Heart left ventricle (tissue), 13 donors: ENCODE data around the gene CACNA1C.

Experiments used
- CTCF ChIP-seq, 12 donors: fragments of 200-600 bp; sonication (generic) in 4 of 12; IDR thresholded peaks; one replicate each; pipeline versions ENCODE4 v1.5.0 to v1.8.0; 2018 to 2022; ENCODE audit warnings: antibody characterized with exemption in 12 of 12, mild to moderate bottlenecking in 5 of 12
- POLR2A ChIP-seq, 2 donors: fragments of 450-650 bp; IDR thresholded peaks; one replicate each; pipeline ENCODE4 v1.6.1; 2017; ENCODE audit warnings: antibody characterized with exemption in 2 of 2, mild to moderate bottlenecking in 2 of 2, moderate library complexity in 2 of 2
- donor health status: ischemic (EF 13 %, LVEDD 7.1; RV severe dilation, severe dysfunction).
- donor health status: DM: no; HTN: yes; CAD: no.
- donor health status: DM: no; HTN: no; CAD: no.
- donor health status: ischemic (EF 25% LVEDD 6.9; RV normal size, moderate dysfunction).
- donor health status: ischemic (EF 25% LVEDD 5.7; RV mildly dilated, moderate dysfunction).
- donor health status: ischemic (EF 35%, LVEDD 5.7; RV mildly dilated, moderate dysfunction).
- donor health status: nonischemic (EF 11% LVEDD 7.7; RV severe dilation, severe dysfunction).
- donor health status: DM: yes; HTN: yes; CAD: no.
- donor health status: PGD.
- donor health status: ischemic (EF 29% LVEDD 5.4; RV normal size, mild dysfunction).
- donor health status: nonischemic (EF 23%, LVEDD 6.1; RV moderate dilation, normal function).

- TF ChIP-seq CTCF (IDR thresholded peaks at IDR 0.05) (no peak), POLR2A (IDR thresholded peaks at IDR 0.05) (no peak)
These were observed 281.9 kb downstream of the CACNA1C start for GRCh38 chr12:2334689-2335088.
